Tibial nerve (tissue), 4 donors: ENCODE measurements around the gene DDN.

Experiments
- EP300 ChIP-seq, 2 donors: sonication (generic); formaldehyde crosslinking; IDR thresholded peaks; one replicate each; pipeline ENCODE4 v1.6.1; 2017; ENCODE audit warnings: antibody characterized with exemption in 2 of 2, mild to moderate bottlenecking in 1 of 2
- POLR2A ChIP-seq, 2 donors: fragments of 450-650 bp; IDR thresholded peaks; one replicate each; pipeline ENCODE4 v1.6.1; 2017; ENCODE audit warnings: antibody characterized with exemption in 2 of 2, mild to moderate bottlenecking in 2 of 2, moderate library complexity in 2 of 2
- TF ChIP-seq, protein P1 (sequence below), 5 experiments: fragments of 200-600 bp in 3 of 5; fragments of 450-650 bp in 2 of 5; sonication (generic) in 3 of 5; IDR thresholded peaks; one replicate each; pipeline ENCODE4 v1.5.1; 2016 to 2019; ENCODE audit warnings: antibody characterized with exemption in 5 of 5, mild to moderate bottlenecking in 3 of 5, moderate library complexity in 2 of 5

DNA sequence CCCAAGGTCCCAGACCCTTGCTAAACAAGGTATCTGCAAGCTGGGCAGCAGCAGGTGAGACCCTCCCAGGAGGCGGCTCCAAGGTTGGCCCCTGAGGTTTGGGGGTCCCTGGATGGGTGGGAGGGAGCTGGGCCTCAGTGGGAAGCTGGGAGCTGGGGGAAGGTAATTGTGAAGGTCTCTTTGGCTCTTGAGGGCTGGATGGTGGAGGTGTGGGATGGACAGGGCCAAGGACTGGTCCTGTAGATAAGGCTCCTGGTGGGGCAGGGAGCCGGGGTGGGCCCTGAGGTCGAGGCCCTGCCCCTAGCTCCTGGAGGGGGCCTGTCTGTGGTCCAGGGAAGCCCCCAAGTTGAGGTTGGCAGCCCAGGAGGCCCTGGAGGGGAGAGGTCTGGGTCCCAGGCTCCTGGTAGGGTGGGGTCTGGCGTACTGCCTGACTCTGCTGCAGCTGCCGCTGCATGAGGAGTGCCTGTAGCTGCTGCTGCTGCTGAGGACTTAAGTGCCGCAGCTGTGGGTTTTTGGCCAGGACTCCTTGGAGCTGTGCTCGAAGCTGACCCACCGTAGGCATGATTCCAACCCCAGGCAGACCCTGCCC lies 32.5 kb upstream of the DDN start:
- TF ChIP-seq POLR2A (IDR thresholded peaks at IDR 0.05) (no peak), EP300 (IDR thresholded peaks at IDR 0.05) (no peak)
- TF ChIP-seq, protein P1, sequence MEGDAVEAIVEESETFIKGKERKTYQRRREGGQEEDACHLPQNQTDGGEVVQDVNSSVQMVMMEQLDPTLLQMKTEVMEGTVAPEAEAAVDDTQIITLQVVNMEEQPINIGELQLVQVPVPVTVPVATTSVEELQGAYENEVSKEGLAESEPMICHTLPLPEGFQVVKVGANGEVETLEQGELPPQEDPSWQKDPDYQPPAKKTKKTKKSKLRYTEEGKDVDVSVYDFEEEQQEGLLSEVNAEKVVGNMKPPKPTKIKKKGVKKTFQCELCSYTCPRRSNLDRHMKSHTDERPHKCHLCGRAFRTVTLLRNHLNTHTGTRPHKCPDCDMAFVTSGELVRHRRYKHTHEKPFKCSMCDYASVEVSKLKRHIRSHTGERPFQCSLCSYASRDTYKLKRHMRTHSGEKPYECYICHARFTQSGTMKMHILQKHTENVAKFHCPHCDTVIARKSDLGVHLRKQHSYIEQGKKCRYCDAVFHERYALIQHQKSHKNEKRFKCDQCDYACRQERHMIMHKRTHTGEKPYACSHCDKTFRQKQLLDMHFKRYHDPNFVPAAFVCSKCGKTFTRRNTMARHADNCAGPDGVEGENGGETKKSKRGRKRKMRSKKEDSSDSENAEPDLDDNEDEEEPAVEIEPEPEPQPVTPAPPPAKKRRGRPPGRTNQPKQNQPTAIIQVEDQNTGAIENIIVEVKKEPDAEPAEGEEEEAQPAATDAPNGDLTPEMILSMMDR (IDR thresholded peaks at IDR 0.05): no peak
